SU-DHL-6 (cell line): Measurements from ENCODE around the gene FKBP8.

Experiments
- H2AFZ ChIP-seq: fragments of 200-600 bp; sonication (generic); 2 replicates; pipeline ENCODE4 v1.6.1; 2014; ENCODE audit warnings: low read depth, mild to moderate bottlenecking, moderate library complexity, mixed read lengths, antibody characterized with exemption, low read length; ENCODE audit not compliant: severe bottlenecking
- H3F3A ChIP-seq: fragments of 200-600 bp; shearing (Covaris generic); 2 replicates; pipeline ENCODE4 v1.6.0; 2016; ENCODE audit warnings: antibody characterized with exemption, mild to moderate bottlenecking; ENCODE audit not compliant: insufficient read depth
- H3K27ac ChIP-seq: fragments of 200-600 bp; sonication (generic); 2 replicates; pipeline ENCODE4 v1.5.1; 2016; ENCODE audit warnings: low read depth, mild to moderate bottlenecking, low read length, moderate library complexity, mixed read lengths
- H3K27me3 ChIP-seq: fragments of 200-600 bp; sonication (generic), shearing (Covaris generic); 2 replicates; pipeline ENCODE4 v1.6.0; 2014; ENCODE audit warnings: mild to moderate bottlenecking, low read length
- H3K36me3 ChIP-seq: fragments of 200-600 bp; sonication (generic); 2 replicates; pipeline ENCODE4 v1.6.1; 2014; ENCODE audit warnings: mild to moderate bottlenecking, low read length, mixed read lengths
- H3K4me2 ChIP-seq: fragments of 300-600, 200-600 bp; shearing (Covaris generic), sonication (generic); 2 replicates; pipeline ENCODE4 v1.6.0; 2014; ENCODE audit warnings: low read length, low read depth, mild to moderate bottlenecking; ENCODE audit not compliant: poor library complexity, severe bottlenecking
- H3K4me3 ChIP-seq: fragments of 200-600 bp; sonication (generic); 2 replicates; pipeline ENCODE4 v1.5.1; 2014; ENCODE audit warnings: antibody characterized with exemption, low read length, mild to moderate bottlenecking, mixed read lengths; ENCODE audit not compliant: insufficient read depth, poor library complexity, severe bottlenecking
- H3K79me2 ChIP-seq: fragments of 200-600 bp; sonication (generic); 2 replicates; pipeline ENCODE4 v1.6.1; 2014; ENCODE audit warnings: mild to moderate bottlenecking, low read length, moderate library complexity; ENCODE audit not compliant: insufficient read depth
- H3K9ac ChIP-seq: fragments of 200-600 bp; sonication (generic); 2 replicates; pipeline ENCODE4 v1.7.0; 2014; ENCODE audit warnings: mild to moderate bottlenecking, low read length
- H3K9me2 ChIP-seq: fragments of 200-600 bp; sonication (generic); replicated peaks from 2 replicates; pipeline ENCODE4 v1.6.1; 2014; ENCODE audit warnings: low read length; ENCODE audit not compliant: insufficient read depth
- H3K9me3 ChIP-seq: fragments of 200-600 bp; sonication (generic); 2 replicates; pipeline ENCODE4 v1.6.1; 2014; ENCODE audit warnings: low read length, mixed read lengths; ENCODE audit not compliant: insufficient read depth
- H4K20me1 ChIP-seq: fragments of 200-600 bp; sonication (generic); 2 replicates; pipeline ENCODE4 v1.6.1; 2014; ENCODE audit warnings: low read depth, mild to moderate bottlenecking, antibody characterized with exemption, low read length, moderate library complexity, mixed read lengths
- EZH2phosphoT487 ChIP-seq: fragments of 200-600 bp; sonication (generic), shearing (Covaris generic); conservative IDR thresholded peaks from 2 replicates; pipeline ENCODE4 v1.6.1; 2018; ENCODE audit warnings: mild to moderate bottlenecking, antibody characterized with exemption, low read length, moderate library complexity, mixed read lengths
- TF ChIP-seq, protein P1 (sequence below): fragments of 200-600 bp; sonication (generic); IDR thresholded peaks from one replicate; pipeline ENCODE4 v1.5.1; 2017; ENCODE audit warnings: antibody characterized with exemption, mild to moderate bottlenecking, low read length, moderate library complexity; ENCODE audit not compliant: insufficient read depth, poor library complexity, severe bottlenecking

The FKBP8 gene

DNA sequence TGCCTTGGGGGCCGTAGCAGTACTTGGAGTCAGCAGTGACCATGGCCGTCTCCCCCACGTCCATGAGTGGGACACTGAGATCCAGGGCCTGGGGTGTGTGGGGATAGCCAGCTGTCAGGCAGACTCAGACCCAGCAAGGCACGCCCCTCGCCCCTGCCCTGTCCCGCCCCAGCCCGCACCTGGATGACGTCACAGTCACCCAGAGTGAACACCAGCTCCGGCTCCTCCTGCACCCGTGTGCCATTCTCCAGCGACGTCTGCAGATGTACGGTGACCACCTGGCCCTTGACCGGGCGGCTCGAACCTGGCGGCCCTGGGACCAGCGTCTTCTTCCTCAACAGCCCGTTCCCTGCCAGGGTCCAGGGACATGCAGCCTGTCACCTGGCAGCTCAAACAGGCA is 4.0 kb downstream of the FKBP8 start:
- H3K36me3 ChIP-seq, result no peaks in the 10 kb centered on the region; the same call in 1 of the 2 replicates
- no peak overlapping the region for H3K4me3 ChIP-seq
- no peaks in the 10 kb centered on the region for H4K20me1 ChIP-seq
- no peak overlapping the region for H3K27ac ChIP-seq
- TF ChIP-seq, protein P1, sequence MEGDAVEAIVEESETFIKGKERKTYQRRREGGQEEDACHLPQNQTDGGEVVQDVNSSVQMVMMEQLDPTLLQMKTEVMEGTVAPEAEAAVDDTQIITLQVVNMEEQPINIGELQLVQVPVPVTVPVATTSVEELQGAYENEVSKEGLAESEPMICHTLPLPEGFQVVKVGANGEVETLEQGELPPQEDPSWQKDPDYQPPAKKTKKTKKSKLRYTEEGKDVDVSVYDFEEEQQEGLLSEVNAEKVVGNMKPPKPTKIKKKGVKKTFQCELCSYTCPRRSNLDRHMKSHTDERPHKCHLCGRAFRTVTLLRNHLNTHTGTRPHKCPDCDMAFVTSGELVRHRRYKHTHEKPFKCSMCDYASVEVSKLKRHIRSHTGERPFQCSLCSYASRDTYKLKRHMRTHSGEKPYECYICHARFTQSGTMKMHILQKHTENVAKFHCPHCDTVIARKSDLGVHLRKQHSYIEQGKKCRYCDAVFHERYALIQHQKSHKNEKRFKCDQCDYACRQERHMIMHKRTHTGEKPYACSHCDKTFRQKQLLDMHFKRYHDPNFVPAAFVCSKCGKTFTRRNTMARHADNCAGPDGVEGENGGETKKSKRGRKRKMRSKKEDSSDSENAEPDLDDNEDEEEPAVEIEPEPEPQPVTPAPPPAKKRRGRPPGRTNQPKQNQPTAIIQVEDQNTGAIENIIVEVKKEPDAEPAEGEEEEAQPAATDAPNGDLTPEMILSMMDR, result no peak
- TF ChIP-seq EZH2phosphoT487, result no peak
- no peaks in the 10 kb centered on the region for H3K9me3 ChIP-seq
- no peaks in the 10 kb centered on the region for H3K9me2 ChIP-seq
- no peak overlapping the region for H3K9ac ChIP-seq
- H2AFZ ChIP-seq, result no peak overlapping the region
- H3K79me2 ChIP-seq, result peaks cover 9% of the 10 kb centered on the region; the same call in 1 of the 2 replicates
- H3K27me3 ChIP-seq, result no peaks in the 10 kb centered on the region
- H3K4me2 ChIP-seq, result no peak overlapping the region
- peaks cover 9% of the 10 kb centered on the region; the same call in 1 of the 2 replicates for H3F3A ChIP-seq

DNA sequence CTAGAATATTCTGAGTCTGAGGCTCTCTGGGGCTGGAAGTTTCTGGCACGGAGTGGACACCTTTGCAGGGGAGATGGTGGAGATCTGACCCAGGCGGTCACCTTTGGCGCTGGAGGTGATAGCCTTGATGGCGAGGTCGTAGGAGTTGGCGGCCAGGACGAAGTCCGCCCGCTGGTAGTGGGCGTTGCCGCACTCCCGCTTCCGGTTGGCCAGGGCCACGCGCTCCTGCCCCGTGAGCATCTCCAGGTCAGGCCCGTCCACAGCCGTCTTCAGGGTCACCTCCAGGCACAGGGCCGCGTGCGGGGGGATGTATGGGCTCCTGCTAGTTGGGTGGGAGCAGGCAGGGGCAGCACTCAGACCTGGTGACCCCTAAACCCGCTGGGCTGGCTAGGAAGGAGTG is 5.3 kb downstream of the FKBP8 start:
- Histone ChIP-seq H3K36me3 (no peaks in the 10 kb centered on the region; the same call in 1 of the 2 replicates), H3K4me2 (no peak overlapping the region), H3F3A (peaks cover 5% of the 10 kb centered on the region; the same call in 1 of the 2 replicates), H3K4me3 (no peak overlapping the region), H4K20me1 (no peaks in the 10 kb centered on the region), H3K9ac (no peak overlapping the region), H3K27me3 (no peaks in the 10 kb centered on the region), H3K79me2 (peaks cover 9% of the 10 kb centered on the region; the same call in 1 of the 2 replicates), H3K9me2 (no peaks in the 10 kb centered on the region), H2AFZ (no peak overlapping the region), H3K9me3 (no peaks in the 10 kb centered on the region), H3K27ac (no peak overlapping the region)
- TF ChIP-seq, protein P1, result no peak
- TF ChIP-seq EZH2phosphoT487, result no peak

DNA sequence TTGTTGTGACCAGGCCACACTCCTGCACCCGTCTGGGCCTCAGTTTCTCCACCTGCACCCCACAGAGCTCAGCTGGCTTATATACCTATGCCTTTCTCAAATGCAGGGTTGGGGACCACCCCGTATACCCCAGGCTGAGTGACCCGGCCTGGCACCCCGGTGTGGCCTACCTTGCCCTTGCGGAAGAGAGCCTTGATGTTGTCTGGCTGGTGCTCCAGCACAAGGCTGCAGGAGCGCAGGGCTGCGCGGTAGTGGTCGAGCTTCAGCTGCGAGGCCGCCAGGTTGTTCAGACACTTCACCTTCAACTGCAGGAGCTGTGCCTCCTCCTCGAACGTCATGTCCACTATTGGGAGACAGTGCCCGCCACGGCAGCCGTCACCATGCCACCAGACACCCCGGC is 5.9 kb downstream of the FKBP8 start:
- no peaks in the 10 kb centered on the region; the same call in 1 of the 2 replicates for H3K36me3 ChIP-seq
- peaks cover 5% of the 10 kb centered on the region; the same call in 1 of the 2 replicates for H3F3A ChIP-seq
- no peak overlapping the region for H3K27ac ChIP-seq
- H3K27me3 ChIP-seq, result no peaks in the 10 kb centered on the region
- H4K20me1 ChIP-seq, result no peaks in the 10 kb centered on the region
- no peak overlapping the region for H3K4me2 ChIP-seq
- H3K9ac ChIP-seq, result no peak overlapping the region
- no peak for TF ChIP-seq EZH2phosphoT487
- TF ChIP-seq, protein P1, result no peak
- no peak overlapping the region for H2AFZ ChIP-seq
- no peak overlapping the region for H3K4me3 ChIP-seq
- no peaks in the 10 kb centered on the region for H3K9me3 ChIP-seq
- H3K9me2 ChIP-seq, result no peaks in the 10 kb centered on the region
- peaks cover 7% of the 10 kb centered on the region; the same call in 1 of the 2 replicates for H3K79me2 ChIP-seq
